GM10266 (cell line): Measurements from ENCODE around the gene CENPF.
A peak's percentile ranks its signal among the peaks of the same experiment; 100 is the strongest.

Experiments used
- DNase-seq: peaks from one replicate; pipeline ENCODE4 v3.0.0; 2012; ENCODE audit errors: extremely low spot score
- TF ChIP-seq, protein P1 (sequence below): IDR thresholded peaks from 2 replicates; pipeline ENCODE4 v1.5.1; 2012; ENCODE audit warnings: mild to moderate bottlenecking, low read depth; ENCODE audit not compliant: control insufficient read depth, insufficient read depth; ENCODE audit errors: missing control alignments

Gene CENPF

GRCh38 chr1:214636436-214636835, 33.4 kb downstream of the CENPF start:
- TF ChIP-seq, protein P1, sequence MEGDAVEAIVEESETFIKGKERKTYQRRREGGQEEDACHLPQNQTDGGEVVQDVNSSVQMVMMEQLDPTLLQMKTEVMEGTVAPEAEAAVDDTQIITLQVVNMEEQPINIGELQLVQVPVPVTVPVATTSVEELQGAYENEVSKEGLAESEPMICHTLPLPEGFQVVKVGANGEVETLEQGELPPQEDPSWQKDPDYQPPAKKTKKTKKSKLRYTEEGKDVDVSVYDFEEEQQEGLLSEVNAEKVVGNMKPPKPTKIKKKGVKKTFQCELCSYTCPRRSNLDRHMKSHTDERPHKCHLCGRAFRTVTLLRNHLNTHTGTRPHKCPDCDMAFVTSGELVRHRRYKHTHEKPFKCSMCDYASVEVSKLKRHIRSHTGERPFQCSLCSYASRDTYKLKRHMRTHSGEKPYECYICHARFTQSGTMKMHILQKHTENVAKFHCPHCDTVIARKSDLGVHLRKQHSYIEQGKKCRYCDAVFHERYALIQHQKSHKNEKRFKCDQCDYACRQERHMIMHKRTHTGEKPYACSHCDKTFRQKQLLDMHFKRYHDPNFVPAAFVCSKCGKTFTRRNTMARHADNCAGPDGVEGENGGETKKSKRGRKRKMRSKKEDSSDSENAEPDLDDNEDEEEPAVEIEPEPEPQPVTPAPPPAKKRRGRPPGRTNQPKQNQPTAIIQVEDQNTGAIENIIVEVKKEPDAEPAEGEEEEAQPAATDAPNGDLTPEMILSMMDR, result no peak
- no peak for DNase-seq

GRCh38 chr1:214637125-214637524, 34.1 kb downstream of the CENPF start:
- TF ChIP-seq, protein P1, result no peak
- DNase-seq, result no peak

GRCh38 chr1:214637722-214638458, 34.9 kb downstream of the CENPF start:
- peak; percentile 9 for DNase-seq
- TF ChIP-seq, protein P1, result peak; percentile 73

DNA sequence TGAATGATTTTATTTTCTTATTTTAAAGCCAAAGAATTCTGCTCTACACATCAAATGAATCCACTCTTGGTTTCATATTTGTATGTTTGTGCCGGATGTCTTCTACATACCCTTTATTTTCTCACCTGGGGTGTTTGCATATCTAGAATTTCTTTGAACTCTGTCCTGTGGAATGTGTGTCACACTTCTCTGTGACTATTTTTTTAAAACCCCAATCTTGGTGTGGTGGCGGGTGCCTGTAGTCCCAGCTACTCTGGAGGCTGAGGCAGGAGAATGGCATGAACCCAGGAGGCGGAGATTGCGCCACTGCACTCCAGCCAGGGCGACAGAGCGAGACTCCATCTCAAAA, 35.4 kb downstream of the CENPF start:
- no peak for DNase-seq
- TF ChIP-seq, protein P1, result no peak

DNA sequence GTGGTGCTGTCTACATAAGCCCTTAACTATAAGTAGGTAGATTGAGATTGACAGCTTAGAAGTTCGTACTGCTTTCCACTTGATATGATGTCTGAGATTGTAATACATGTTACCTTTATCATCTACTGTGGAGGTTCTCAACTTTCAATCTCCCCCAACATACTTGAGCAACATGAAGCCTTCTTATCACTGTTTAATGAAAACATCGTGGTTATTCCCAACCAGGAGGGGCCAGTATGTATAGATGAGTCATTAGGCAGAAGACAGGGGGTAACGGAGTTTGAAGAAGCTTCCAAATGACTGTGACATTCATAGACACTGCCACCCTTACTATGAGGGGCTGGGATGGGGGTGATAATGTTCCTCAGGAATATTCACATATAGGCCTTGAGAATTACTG, 36.0 kb downstream of the CENPF start:
- TF ChIP-seq, protein P1, result no peak
- DNase-seq, result no peak

DNA sequence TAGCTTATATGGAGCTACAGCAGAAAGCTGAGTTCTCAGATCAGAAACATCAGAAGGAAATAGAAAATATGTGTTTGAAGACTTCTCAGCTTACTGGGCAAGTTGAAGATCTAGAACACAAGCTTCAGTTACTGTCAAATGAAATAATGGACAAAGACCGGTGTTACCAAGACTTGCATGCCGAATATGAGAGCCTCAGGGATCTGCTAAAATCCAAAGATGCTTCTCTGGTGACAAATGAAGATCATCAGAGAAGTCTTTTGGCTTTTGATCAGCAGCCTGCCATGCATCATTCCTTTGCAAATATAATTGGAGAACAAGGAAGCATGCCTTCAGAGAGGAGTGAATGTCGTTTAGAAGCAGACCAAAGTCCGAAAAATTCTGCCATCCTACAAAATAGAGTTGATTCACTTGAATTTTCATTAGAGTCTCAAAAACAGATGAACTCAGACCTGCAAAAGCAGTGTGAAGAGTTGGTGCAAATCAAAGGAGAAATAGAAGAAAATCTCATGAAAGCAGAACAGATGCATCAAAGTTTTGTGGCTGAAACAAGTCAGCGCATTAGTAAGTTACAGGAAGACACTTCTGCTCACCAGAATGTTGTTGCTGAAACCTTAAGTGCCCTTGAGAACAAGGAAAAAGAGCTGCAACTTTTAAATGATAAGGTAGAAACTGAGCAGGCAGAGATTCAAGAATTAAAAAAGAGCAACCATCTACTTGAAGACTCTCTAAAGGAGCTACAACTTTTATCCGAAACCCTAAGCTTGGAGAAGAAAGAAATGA, 37.6 kb downstream of the CENPF start:
- DNase-seq, result no peak
- TF ChIP-seq, protein P1, result no peak
